ENCODE results near the gene TOPBP1.

Gene TOPBP1

DNA sequence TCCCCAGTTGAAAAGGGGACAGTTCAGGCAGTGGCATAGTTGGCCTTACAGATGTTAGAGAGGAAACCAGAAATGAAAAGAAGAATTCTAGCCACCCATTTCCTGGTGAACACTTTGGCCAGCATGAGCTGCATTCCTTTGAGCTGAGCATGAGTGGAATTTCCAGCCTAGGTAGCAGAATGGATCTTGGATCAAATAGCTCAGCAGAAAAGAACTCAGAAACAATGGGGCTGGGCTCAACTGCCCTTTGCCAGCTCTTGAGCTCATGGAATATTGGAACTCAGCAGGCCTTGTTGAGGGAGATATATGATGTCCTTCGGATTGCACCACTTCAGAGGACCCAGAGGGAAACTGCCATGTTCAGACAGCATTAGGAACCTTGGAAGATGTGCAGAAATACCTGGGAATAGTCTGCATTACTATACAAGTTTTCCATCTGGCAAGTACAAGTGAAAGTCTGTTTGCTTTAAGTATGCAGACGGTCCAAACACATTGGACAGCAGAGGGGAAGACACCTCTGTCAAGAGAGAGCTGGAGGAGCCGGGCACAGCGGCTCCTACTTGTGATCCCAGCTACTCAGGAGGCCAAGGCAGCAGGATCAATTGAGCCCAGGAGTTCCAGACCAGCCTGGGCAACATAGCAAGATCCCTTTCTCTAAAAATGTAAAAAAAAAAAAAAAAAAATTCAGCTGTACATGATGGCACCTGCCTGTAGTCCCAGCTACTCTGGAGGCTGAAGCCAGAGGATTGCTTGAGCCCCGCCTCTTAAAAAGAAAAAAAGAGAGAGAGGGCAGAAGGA, 91.4 kb downstream of the TOPBP1 start:
- Histone ChIP-seq H3K4me3 (replicated peaks; ENCODE audit: insufficient read depth, low read length) (no peak overlapping the region), H3K27ac (replicated peaks) (no peak overlapping the region), H3K27me3 (ENCODE audit: insufficient read depth, poor library complexity, severe bottlenecking) (no peaks in the 10 kb centered on the region)
- TF ChIP-seq, protein P1, sequence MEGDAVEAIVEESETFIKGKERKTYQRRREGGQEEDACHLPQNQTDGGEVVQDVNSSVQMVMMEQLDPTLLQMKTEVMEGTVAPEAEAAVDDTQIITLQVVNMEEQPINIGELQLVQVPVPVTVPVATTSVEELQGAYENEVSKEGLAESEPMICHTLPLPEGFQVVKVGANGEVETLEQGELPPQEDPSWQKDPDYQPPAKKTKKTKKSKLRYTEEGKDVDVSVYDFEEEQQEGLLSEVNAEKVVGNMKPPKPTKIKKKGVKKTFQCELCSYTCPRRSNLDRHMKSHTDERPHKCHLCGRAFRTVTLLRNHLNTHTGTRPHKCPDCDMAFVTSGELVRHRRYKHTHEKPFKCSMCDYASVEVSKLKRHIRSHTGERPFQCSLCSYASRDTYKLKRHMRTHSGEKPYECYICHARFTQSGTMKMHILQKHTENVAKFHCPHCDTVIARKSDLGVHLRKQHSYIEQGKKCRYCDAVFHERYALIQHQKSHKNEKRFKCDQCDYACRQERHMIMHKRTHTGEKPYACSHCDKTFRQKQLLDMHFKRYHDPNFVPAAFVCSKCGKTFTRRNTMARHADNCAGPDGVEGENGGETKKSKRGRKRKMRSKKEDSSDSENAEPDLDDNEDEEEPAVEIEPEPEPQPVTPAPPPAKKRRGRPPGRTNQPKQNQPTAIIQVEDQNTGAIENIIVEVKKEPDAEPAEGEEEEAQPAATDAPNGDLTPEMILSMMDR (IDR thresholded peaks at IDR 0.05; ENCODE audit: insufficient read depth, low read length), result no peak
- no peak for TF ChIP-seq POLR2AphosphoS5 (IDR thresholded peaks at IDR 0.05; ENCODE audit: low read depth)
- TF ChIP-seq, protein P2, sequence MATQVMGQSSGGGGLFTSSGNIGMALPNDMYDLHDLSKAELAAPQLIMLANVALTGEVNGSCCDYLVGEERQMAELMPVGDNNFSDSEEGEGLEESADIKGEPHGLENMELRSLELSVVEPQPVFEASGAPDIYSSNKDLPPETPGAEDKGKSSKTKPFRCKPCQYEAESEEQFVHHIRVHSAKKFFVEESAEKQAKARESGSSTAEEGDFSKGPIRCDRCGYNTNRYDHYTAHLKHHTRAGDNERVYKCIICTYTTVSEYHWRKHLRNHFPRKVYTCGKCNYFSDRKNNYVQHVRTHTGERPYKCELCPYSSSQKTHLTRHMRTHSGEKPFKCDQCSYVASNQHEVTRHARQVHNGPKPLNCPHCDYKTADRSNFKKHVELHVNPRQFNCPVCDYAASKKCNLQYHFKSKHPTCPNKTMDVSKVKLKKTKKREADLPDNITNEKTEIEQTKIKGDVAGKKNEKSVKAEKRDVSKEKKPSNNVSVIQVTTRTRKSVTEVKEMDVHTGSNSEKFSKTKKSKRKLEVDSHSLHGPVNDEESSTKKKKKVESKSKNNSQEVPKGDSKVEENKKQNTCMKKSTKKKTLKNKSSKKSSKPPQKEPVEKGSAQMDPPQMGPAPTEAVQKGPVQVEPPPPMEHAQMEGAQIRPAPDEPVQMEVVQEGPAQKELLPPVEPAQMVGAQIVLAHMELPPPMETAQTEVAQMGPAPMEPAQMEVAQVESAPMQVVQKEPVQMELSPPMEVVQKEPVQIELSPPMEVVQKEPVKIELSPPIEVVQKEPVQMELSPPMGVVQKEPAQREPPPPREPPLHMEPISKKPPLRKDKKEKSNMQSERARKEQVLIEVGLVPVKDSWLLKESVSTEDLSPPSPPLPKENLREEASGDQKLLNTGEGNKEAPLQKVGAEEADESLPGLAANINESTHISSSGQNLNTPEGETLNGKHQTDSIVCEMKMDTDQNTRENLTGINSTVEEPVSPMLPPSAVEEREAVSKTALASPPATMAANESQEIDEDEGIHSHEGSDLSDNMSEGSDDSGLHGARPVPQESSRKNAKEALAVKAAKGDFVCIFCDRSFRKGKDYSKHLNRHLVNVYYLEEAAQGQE (IDR thresholded peaks at IDR 0.05; ENCODE audit: insufficient replicate concordance, low read depth), result no peak
- TF ChIP-seq SPI1 (IDR thresholded peaks at IDR 0.05; ENCODE audit: borderline replicate concordance, low read depth), result no peak
- no peak for TF ChIP-seq GABPA (IDR thresholded peaks at IDR 0.05; ENCODE audit: low read depth)
- no peak for DNase-seq (ENCODE audit: low read depth in 1 of 2, low spot score in 1 of 2)

DNA sequence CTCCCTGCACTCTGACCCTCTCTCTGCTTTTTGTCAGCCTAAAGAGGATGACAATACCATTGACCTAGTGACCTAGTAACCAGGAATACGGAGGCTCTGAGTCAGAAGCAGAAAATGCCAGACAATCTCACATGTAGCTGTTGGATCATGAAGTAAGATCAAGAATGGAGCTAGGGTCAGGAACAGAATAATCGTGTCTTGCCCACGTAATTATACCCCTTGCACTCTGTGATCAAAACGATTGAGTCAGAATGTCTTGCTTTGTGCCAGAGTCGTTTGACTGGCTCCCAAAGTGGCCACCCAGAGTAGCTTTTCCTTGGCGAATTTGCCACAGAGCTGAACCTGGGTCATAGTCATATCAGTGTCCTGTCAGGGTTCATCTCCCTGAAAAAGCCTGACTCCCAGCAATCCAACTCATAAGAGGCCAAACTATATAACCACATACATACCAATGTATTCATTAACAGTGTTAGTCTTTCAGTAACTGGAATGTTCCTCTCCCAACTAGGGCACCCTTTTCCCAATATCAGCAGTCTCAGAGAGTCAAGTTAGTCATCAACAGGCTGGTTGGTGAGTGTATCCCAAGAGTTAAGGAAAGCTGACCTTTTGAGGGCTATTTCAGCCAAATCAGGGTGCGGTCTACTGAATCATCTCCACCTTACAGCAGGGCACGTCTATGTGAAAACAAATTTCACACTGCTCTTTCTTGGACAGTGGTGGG, 93.3 kb downstream of the TOPBP1 start:
- no peak overlapping the region for H3K27ac ChIP-seq (replicated peaks)
- TF ChIP-seq POLR2AphosphoS5 (IDR thresholded peaks at IDR 0.05; ENCODE audit: low read depth) (no peak), SPI1 (IDR thresholded peaks at IDR 0.05; ENCODE audit: borderline replicate concordance, low read depth) (no peak), GABPA (IDR thresholded peaks at IDR 0.05; ENCODE audit: low read depth) (no peak)
- TF ChIP-seq, protein P2 (IDR thresholded peaks at IDR 0.05; ENCODE audit: insufficient replicate concordance, low read depth), result no peak
- TF ChIP-seq, protein P1 (IDR thresholded peaks at IDR 0.05; ENCODE audit: insufficient read depth, low read length), result no peak
- H3K27me3 ChIP-seq (ENCODE audit: insufficient read depth, poor library complexity, severe bottlenecking), result no peaks in the 10 kb centered on the region
- no peak for DNase-seq (ENCODE audit: low read depth in 1 of 2, low spot score in 1 of 2)
- H3K4me3 ChIP-seq (replicated peaks; ENCODE audit: insufficient read depth, low read length), result no peak overlapping the region

DNA sequence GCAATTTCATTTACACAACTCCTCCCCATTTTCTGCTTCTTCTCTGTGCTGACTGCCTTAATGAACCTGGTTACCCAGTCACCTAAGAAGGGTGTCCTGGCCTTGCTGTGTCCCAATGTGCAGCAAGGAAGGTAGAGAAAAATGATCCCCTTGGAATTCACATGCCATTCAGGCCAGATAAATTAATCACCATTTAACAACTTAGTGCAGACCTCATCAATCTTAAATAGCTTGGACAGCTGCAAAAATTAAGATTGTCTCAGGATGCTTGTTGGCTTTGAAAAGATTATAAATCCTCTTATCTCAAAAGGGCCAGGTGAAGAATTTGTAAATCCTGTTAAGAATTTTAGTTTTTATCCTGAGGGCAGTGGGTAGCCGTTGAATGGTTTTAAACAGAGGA, 97.9 kb downstream of the TOPBP1 start:
- Histone ChIP-seq H3K27ac (replicated peaks) (no peak overlapping the region), H3K4me3 (replicated peaks; ENCODE audit: insufficient read depth, low read length) (no peak overlapping the region), H3K27me3 (ENCODE audit: insufficient read depth, poor library complexity, severe bottlenecking) (no peaks in the 10 kb centered on the region)
- DNase-seq (ENCODE audit: low read depth in 1 of 2, low spot score in 1 of 2), result no peak
- TF ChIP-seq SPI1 (IDR thresholded peaks at IDR 0.05; ENCODE audit: borderline replicate concordance, low read depth) (no peak), POLR2AphosphoS5 (IDR thresholded peaks at IDR 0.05; ENCODE audit: low read depth) (no peak), GABPA (IDR thresholded peaks at IDR 0.05; ENCODE audit: low read depth) (no peak)
- TF ChIP-seq, protein P1 (IDR thresholded peaks at IDR 0.05; ENCODE audit: insufficient read depth, low read length), result no peak
- TF ChIP-seq, protein P2 (IDR thresholded peaks at IDR 0.05; ENCODE audit: insufficient replicate concordance, low read depth), result no peak
